ENCODE data around the gene TAMM41. TPM values are rescaled to one million over a fixed set of nuclear protein-coding genes. Genes with fewer than 3 reads are reported as not detected.
"Not testable (repeated sequence)": the region's sequence is repeated elsewhere in the genome, so short reads cannot be mapped to it uniquely, and the experiment has no call there.

Gene TAMM41
- total RNA-seq, 1 experiment from 2014 or later = 17.2 TPM

DNA sequence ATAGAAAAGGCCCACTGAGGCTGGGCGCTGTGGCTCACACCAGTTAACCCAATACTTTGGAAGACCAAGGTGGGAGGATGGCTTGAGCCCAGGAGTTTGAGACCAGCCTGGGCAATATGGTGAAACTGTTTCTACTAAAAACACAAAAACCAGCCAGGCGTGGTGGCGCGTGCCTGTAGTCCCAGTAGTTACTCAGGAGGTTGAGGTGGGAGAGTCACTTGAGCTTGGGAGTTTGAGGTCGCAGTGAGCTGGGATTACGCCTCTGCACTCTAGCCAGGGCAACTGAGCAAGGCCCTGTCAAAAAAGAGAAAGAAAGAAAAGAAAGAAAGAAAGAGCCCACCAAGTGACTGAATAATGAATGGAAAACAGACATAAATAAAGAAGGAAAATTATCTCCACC, 32.0 kb downstream of the TAMM41 start:
- no peak for DNase-seq (ENCODE audit: low spot score)

DNA sequence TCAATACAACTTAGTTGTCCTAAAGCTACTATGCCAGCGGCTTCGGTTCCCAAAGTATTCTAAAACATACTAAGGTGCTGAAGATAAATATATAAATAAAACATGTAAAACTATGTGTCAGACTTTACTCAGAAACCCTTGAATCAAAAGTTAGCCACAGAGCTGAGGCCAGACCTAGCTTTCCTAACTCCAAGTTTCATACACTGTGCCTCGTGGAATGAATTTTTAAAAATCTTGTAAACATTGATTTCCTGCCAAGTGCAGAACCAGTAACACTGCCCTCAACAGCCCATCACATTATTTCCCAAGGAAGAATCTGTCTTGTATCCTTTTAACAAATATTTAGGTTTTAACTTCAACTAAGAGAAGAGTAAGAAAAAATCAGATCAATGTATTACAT, 36.4 kb downstream of the TAMM41 start:
- no peak for DNase-seq (ENCODE audit: low spot score)

DNA sequence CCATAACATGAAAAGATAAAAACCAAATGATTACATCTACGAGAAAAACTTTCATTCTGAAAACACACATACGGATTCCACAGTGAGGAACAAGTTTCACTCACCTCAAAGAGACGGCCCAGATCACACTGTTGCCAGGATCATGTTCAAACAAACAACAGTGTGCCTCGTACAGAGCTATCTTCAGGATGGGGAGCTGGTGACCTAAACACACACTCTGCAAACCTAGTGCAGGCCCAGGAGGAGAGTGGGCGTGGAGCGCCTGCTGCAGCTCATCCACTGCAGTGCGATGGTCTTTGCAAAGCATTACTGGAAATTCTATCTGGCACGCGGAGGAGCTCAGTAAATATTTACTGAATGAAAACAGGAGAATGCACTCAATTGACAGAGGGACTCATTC, 38.5 kb downstream of the TAMM41 start:
- no peak for DNase-seq (ENCODE audit: low spot score)

DNA sequence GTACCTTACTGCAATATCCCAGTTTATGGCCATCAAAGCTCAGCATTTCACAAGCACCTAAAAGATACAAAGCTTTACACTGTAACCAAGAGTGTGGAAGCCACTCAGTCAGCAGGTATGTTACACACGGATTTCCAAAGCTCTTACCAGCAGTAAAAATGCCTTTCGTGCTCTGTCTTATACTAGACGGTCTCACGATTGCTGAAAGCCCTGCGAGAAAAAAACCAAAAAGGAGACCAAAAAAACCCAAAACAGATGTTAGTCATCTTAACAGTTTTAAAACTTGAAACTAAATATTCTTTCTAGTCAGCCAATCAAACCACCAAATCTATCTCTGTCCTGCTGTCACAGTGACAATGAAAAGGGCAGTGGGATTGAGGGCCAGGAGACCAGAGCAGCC, 39.0 kb downstream of the TAMM41 start:
- no peak for DNase-seq (ENCODE audit: low spot score)

DNA sequence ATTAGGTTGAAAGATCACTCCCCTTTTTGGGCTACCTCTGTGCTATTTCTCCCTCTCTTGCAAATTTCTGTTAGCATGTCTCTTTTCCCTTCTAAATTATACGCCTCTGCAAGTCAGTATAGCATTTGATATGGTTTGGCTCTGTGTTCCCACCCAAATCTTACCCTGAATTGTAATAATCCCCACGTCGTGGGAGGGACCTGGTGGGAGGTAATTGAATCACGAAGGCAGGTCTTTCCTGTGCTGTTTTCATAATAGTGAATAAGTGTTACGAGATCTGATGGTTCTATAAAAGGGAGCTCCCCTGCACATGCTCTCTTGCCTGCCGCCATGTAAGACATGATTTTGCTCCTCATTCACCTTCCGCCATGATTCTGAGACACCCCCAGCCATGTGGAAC, 41.0 kb downstream of the TAMM41 start:
- no peak for DNase-seq (ENCODE audit: low spot score)

DNA sequence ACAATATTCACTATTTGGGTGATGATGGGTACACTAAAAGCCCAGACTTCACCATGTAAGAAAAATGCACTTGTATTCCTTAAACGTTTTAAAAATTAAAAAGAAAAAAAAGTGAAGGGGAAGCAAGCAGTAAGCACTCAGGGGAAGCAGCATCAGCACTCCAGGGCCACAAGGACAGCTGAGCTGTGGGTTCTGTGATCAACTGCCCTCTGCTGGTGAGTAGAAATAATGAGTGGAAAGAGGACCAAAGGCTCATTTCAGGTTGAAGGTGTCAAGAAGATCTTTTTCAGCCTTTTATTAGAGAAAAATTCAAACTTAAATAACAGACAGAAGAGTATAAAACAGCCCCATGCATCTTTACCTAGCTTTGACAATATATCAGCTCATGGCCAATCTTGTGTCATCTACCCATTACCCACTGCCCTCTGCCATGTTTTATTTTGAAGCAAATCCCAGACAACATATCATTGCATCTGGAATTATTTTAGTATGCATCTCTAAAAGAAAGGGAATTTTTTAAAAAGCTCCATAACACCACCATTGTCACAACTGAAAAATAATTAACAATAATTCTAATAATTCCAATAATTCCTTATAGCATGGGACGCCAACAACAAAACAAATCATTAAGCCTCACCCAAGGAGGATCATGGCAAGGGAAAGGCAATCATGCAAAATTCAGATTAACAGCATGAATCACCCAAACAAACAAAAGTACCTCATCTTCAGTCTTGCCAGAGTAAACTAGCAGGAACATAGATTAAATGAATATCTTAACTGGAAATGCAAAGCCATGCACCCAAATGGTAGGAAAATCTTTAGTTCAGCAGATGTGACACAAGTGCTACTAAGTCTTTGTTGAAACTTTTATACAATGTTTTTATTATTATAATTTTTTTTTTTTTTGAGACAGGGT, 42.5 kb downstream of the TAMM41 start:
- DNase-seq (ENCODE audit: low spot score) = peak; percentile 63

DNA sequence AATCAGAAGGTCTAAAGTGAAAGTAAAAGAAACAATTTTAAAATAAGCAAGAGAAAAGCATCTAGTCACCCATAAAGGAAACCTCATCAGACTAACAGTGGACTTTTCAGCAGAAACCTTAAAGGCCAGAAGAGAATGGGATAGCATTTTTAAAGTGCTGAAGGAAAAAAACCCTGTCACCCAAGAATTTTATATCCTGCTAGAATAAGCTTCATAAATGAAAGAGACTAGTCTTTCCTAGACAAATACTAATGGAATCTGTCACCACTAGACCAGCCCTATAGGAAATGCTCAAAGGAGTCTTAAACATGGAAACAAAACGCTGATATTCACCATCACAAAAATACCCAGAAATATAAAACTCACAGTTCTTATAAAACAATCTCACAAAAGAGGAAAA, 46.9 kb downstream of the TAMM41 start:
- no peak for DNase-seq (ENCODE audit: low spot score)

DNA sequence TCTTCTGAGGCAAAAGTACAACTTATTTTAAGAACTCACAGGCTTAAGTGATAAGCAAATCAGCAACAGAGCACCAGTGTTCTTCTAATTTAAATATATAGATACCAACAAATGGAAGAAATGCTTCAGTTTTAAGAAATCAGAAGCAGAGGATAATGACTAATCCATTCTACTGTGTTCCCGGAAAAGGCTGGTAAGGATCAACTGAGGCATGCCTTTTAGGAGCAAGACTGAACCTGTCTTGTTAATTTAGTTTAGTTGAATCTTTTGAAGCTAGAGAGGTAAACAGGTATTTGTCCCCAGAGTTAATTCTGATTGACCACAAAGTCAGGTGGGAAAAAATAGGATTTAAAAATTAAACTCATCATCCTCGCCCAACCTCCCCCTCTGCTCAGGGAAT, 51.8 kb downstream of the TAMM41 start:
- no peak for DNase-seq (ENCODE audit: low spot score)

DNA sequence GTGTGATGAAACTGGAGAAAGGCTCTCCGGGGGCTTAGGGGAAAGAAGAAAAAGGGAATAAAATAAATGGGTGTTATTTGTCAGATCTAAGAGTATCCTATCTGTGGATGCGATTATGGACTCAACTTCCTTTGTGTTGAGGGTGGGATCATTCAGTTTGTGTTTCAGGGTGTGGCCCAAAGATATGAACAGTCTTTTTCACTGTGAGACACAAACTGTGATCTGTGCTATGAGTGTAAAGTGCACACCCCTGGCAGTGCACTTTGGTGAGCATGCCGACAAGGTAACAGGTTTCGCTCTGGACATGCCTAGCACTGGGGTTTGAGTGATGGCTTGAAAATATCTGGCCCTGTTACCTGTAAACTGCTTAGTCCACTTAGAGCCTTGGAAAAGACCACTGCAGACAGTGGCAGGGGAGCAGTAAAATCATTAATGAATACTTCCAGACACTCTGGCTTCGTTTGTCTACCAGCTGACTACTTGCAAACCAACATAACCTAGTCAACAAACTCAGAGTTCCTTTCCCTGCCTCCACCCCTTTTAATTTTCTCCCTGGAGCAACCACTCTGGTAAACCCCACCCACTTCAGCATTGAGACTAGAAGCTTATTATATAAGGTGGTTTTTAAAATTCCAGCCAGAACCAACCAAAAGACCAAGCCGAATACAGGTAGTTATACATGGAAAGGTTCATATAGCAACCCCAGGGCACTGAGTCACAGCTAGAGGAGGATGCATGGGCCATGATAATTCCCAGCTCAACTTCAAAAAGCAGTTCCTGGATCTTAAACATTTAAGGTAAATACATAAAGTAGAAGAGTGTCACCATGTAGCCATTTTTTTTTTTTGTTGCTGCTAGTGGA, 55.1 kb downstream of the TAMM41 start:
- no peak for DNase-seq (ENCODE audit: low spot score)

DNA sequence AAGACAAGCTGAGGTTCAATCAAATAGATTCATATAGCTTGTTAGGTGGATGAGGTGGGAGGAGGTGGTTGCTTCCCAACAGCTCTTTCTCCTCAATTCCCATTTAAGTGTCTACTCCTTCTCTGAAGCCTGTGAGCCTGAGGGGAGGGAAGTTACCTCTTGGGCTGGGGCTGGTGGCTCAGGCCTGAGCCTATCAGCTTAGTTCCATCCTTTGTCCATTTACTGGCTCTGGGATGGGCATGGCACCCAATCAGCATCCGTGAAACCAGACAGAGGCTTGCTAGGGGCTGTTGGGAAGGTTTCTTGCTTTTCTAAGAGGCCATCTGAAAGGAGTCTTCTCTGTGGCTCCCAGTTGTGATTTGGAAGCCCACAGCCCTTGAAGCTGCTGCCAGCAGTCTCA, 57.3 kb downstream of the TAMM41 start:
- no peak for DNase-seq (ENCODE audit: low spot score)

DNA sequence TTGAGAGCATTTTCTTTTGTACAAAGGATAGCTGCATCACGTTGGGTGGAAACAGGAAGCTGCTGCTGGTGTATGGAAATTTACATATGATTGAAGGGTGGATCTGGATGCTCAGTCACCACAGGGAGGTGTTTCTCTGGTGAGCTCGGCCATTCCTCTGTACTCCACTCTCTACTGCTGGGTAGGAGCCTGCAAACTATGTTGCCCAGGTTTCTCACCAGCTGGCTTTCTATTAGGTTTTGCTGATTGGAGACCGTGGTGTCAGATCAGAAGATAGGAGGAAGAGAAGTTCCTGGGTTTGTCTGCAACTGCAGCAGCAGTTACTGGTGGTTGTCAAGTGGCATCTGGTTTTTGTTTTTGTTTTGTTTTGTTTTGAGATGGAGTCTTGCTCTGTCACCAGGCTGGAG, 61.7 kb downstream of the TAMM41 start:
- DNase-seq (ENCODE audit: low spot score) = no peak

DNA sequence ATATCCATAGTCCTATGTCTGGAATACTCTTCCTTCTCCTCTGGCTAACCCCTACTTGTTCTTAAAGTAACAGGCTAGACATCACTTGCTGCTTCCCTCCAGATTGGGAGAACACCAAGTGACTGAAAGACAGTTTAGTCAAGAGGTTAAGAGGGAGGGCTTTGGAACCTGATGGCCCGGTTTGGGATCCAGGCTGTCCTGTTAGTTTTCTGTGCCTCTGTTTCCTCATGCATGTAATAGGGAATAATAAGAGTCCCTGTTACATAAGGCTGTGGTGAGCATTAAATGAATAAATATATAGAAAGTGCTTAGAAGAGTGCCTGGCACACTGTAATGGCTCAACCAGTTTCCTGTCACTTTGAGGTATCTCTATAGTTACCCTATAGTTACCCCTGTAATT, 66.3 kb downstream of the TAMM41 start:
- DNase-seq (ENCODE audit: low spot score) = no peak

DNA sequence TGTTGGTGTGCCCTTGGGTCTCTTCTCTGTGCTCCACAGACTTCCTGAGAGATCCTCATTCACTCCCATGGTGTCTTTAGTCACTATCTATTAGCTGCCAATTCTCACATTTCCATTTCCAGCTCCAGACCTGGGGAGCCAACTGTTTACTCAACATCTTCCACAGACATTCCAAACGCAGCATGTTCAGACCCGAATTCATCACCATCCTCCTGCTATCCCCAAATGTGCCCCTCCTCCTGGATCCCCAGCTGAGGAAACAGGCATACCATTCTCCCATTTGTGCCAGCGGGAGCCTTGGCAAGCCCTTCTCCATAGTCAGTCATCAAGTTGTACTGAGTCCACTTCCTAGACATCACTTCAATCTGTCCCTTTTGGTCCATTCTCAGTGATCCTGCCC, 67.1 kb downstream of the TAMM41 start:
- DNase-seq (ENCODE audit: low spot score) = no peak

DNA sequence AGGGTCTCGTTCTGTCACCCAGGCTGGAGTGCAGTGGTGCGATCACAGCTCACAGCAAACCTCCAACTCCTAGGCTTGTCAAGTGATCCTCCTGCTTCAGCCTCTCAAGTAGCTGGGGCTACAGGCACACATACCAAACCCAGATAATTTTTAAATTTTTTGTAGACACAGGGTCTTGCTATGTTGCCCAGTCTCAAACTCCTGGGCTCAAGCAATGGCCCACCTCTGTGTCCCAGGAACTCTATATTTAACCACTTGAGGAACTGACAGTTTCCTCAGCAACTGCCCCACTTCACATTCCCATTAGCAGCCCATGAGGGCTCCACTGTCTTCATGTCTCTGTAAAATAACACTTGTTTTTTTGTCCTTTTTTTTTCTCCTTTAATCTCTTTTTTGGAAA, 68.4 kb downstream of the TAMM41 start:
- DNase-seq (ENCODE audit: low spot score) = no peak

DNA sequence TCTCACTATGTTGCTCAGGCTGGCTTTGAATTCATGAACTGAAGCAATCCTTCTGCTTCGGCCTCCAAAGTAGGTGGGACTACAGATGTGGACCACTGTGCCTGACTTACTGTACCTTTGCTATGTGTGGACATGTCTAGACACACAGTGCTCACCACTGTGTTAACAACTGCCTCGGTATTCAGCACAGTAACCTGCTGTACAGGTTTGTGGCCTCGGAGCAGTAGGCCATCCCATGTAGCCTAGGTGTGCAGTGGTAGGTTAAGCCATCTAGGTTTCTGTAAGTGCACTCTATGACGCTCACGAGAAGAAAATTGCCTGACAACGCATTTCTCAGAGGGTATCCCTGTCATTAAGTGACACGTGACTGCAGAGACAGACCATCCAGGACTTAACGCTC, 70.3 kb downstream of the TAMM41 start:
- no peak for DNase-seq (ENCODE audit: low spot score)

DNA sequence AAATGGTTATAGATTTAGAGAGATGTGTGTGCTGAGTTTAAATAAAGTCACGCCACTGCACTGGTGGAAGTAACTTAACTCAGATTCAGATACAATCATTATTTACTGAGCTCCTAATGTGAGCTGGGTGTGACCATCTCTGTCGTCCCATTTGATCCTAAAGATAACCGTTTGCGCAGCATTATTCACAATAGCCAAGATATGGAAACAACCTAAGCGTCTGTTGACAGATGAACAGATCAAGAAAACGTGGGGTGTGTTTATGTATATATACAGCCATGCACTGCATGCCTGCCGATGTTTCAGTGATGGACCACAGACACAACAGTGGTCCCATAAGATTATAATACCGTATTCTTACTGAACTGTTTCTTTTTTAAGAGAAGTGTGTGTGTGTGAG, 71.2 kb downstream of the TAMM41 start:
- no peak for DNase-seq (ENCODE audit: low spot score)

DNA sequence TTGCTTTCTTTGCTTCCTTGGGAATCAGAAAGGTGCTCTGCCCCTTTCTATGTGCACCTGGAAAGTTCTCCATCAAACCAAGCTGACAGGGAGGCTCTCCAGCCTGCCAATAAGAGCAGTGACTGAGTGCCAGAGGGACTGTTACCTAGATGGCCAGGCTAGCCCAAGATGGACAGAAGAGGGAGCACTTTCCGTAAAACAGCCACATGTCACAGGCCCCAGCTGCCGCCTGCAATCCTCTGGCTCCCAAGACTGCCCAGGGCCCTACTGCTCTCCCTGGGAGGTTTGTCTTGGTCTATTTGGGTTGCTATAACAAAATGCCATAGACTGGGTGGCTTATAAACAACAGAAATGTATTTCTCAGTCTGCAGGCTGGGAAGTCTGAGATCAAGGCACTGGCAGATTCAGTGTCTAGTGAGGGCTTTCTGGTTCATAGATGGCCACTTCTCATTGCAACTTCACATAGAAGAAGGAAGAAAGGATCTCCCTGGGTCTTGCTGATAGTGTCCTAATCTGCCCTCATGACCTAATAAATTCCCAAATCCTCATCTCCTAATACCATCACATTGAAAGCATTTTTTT, 72.3 kb downstream of the TAMM41 start:
- DNase-seq (ENCODE audit: low spot score) = peak; percentile 51

DNA sequence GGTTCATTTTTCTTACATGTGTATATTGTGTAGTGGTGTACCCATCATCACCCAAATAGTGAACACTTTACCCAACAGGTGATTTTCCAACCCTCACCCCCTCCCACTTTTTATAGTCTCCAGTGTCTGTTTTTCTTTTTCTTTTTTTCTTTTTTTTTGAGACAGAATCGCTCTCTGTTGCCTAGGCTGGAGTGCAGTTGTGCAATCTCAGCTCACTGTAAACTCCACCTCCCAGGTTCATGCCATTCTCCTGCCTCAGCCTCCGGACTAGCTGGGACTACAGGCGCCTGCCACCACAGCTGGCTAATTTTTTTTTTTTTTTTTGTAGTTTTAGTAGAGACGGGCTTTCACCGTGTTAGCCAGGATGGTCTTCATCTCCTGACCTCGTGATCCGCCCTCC, 74.8 kb downstream of the TAMM41 start:
- DNase-seq (ENCODE audit: low spot score) = not testable (repeated sequence)

DNA sequence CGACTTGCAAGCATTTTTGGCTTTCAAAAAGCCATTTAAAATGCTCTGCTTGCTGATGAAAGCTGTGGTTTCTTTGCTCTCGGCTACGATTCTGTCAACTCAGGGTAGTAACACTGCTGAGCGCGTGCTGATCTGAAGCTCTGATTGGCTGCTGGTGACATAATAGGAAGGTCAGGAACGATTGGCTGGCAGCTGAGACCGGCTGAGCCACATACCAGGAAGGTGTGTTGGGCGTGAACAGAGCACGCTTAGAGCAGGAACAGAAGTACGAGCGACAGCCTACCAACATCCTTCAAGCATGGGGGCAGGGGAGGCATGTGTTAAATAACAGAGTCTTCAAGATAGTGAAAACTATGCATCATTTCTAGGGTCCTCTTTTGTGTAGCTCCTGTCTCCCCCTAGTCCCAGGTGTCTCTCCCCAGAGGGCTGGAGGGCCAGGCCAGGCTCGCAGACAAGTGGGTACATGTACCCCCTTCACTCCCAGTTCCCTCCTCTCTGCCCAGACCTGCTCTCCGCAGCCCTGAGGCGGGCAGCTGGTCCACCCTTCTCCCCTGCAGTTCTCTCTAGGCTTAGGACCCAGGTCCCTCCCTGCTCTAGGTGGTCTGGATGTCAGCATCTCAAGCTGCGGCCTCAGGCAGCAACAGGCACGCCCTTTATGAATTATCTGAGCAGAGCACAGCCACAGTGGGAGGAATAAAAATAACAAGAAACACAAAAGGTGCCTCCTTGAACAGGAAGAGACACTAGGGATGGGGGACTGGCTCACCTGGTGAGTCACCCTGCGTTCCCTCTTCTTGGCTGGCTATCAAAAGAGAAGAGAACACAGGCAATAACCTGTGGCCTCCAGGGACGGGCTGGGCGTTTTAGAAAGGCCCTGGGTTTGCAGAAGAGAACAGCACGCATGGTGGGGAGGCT, 76.0 kb downstream of the TAMM41 start:
- DNase-seq (ENCODE audit: low spot score) = peak; percentile 75

DNA sequence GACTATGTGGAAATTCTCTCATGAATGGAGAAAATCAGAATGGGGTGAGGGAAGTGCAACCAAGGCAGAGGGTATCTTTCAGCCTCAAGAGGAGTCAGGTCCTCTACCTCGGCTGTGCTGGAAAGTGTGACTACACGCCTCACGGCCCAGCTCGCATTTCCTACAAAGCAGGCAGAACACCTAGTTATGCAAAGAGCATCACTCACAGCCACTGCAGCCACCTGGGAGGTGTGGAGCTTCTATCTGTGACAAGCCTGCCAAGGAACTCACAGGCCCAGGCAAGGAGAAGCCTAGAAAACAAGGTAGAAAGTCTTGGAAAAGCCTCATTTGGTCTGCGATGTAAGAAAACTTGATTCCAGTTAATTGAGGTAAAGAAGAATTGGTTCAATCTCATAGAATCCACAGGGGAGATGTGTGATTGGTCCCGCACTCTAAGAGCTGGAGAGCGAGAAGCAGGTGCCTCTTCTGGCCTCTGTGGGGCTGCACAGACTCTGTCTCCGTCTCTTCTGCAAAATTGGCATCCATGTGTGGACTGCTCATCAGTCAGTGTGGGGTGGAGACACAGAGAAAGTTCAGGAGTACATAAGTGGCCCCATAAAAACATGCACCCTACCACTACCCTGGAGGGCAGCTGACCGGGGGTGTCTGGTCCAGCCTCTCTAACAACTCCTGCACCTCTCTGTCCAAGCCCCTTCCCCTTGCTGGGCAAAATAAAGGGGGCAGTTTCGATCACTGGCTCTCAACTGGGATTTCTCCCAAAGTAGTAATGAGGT, 76.8 kb downstream of the TAMM41 start:
- no peak for DNase-seq (ENCODE audit: low spot score)

DNA sequence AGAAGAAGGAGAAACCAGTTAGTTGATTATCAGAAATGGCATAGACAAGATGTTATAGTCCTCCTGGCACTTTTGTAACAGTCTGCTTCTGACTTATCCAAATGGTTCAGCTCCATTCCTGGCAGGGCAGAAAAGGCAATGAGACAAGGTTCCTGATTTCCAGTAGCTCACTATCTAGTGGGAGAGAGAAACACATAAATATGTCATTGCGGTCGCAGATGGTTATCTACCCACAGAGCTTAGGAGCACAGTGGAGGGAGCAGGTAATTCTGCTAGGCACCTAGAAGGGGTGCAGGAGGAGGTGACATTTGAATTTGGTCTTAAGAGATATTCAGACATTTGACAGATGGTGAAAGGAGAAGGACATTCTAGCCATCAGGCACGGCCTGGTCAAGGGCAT, 78.1 kb downstream of the TAMM41 start:
- DNase-seq (ENCODE audit: low spot score) = no peak

Data from H4 (cell line).